H1 (cell line): ENCODE data around the gene PRSS21. TPM values are rescaled to one million over a fixed set of nuclear protein-coding genes. Genes with fewer than 3 reads are reported as not detected.

Experiments
- CTCF ChIA-PET: fragments of 300-600 bp; sonication (Branson Sonifier 250); formaldehyde crosslinking; loops from one replicate; lab custom pipeline; 2021; ENCODE audit not compliant: partially characterized antibody; lab: Charles Lee
- POLR2A ChIA-PET: fragments of 300-600 bp; sonication (Branson Sonifier 250); formaldehyde crosslinking; loops from one replicate; lab custom pipeline; 2021; ENCODE audit warnings: inconsistent platforms; ENCODE audit not compliant: partially characterized antibody; lab: Charles Lee
- DNase-seq, 2 experiments: peaks; one replicate each; pipeline versions ENCODE4 v3.0.0 to v3.0.0-alpha.2; 2010 to 2022; ENCODE audit warnings: low spot score in 2 of 2, low read depth in 1 of 2, mixed read lengths in 1 of 2
- FAIRE-seq: peaks from 2 replicates; lab custom pipeline; 2011; peaks lifted over from hg19 to GRCh38; lab: Jason Lieb, UNC
- H2AFZ ChIP-seq: 2 replicates; pipeline ENCODE4 v1.8.1; 2012; ENCODE audit warnings: low read length, inconsistent platforms
- H2AK5ac ChIP-seq: 2 replicates; pipeline ENCODE4 v1.6.1; 2013; ENCODE audit warnings: low read depth, low read length
- H2BK120ac ChIP-seq: replicated peaks from 2 replicates; pipeline ENCODE3; 2013; ENCODE audit warnings: low read depth, low read length, inconsistent platforms
- H2BK12ac ChIP-seq: 2 replicates; pipeline ENCODE4 v1.6.1; 2013; ENCODE audit warnings: low read depth, low read length
- H2BK15ac ChIP-seq: 2 replicates; pipeline ENCODE4 v1.6.1; 2013; ENCODE audit warnings: low read length
- H2BK20ac ChIP-seq: 2 replicates; pipeline ENCODE4 v1.6.1; 2013; ENCODE audit warnings: low read length
- H2BK5ac ChIP-seq: 2 replicates; pipeline ENCODE4 v1.6.1; 2013; ENCODE audit warnings: low read depth, low read length
- H3K14ac ChIP-seq: 2 replicates; pipeline ENCODE4 v1.6.1; 2013; ENCODE audit warnings: inconsistent platforms; ENCODE audit not compliant: insufficient read length
- H3K18ac ChIP-seq: 2 replicates; pipeline ENCODE4 v1.6.1; 2013; ENCODE audit warnings: low read length; ENCODE audit errors: extremely low read depth
- H3K23ac ChIP-seq: 2 replicates; pipeline ENCODE4 v1.6.1; 2013; ENCODE audit warnings: inconsistent platforms; ENCODE audit not compliant: insufficient read length
- H3K23me2 ChIP-seq: 2 replicates; pipeline ENCODE4 v1.6.1; 2013; ENCODE audit warnings: low read depth, low read length
- H3K27ac ChIP-seq: 2 replicates; pipeline ENCODE4 v1.6.1; 2011; ENCODE audit warnings: low read depth, low read length, inconsistent platforms
- H3K27me3 ChIP-seq, 4 experiments: replicated peaks in 1 of 4; 1 replicate in 1 of 4; 2 replicates in 3 of 4; pipeline versions ENCODE4 v1.6.1 to v1.8.1; 2011 to 2013; ENCODE audit warnings: low read length in 3 of 4, mild to moderate bottlenecking in 3 of 4, inconsistent platforms in 2 of 4, mixed read lengths in 2 of 4, moderate library complexity in 1 of 4; ENCODE audit not compliant: control insufficient read depth in 3 of 4, insufficient read depth in 3 of 4; ENCODE audit errors: extremely low read depth in 1 of 4
- H3K36me3 ChIP-seq, 4 experiments: 2 replicates each; pipeline versions ENCODE4 v1.6.1 to v1.8.1; 2011 to 2013; ENCODE audit warnings: mild to moderate bottlenecking in 4 of 4, low read length in 3 of 4, moderate library complexity in 2 of 4, control low read depth in 1 of 4, inconsistent platforms in 1 of 4; ENCODE audit not compliant: insufficient read depth in 4 of 4, control insufficient read depth in 2 of 4
- H3K4ac ChIP-seq: replicated peaks from 2 replicates; pipeline ENCODE3; 2013; ENCODE audit warnings: low read length, low read depth, mixed read lengths, inconsistent platforms; ENCODE audit not compliant: insufficient read length
- H3K4me1 ChIP-seq, 4 experiments: replicated peaks in 1 of 4; 1 replicate in 1 of 4; 2 replicates in 3 of 4; pipeline versions ENCODE4 v1.6.1 to v1.8.1; 2011 to 2013; ENCODE audit warnings: low read length in 3 of 4, inconsistent platforms in 2 of 4, mixed read lengths in 1 of 4; ENCODE audit not compliant: insufficient read depth in 4 of 4, control insufficient read depth in 3 of 4
- H3K4me2 ChIP-seq, 2 experiments: 2 replicates each; pipeline versions ENCODE4 v1.6.1 to v1.8.1; 2011 to 2013; ENCODE audit warnings: low read depth in 2 of 2, low read length in 2 of 2, control low read depth in 1 of 2, inconsistent platforms in 1 of 2, mild to moderate bottlenecking in 1 of 2; ENCODE audit not compliant: insufficient read depth in 1 of 2
- H3K4me3 ChIP-seq, 4 experiments: fragments of 200-600, 300-600 bp in 1 of 4; sonication (generic), shearing (Covaris generic), sonication (Bioruptor Twin) in 1 of 4; 2 replicates each; pipeline versions ENCODE4 v1.5.1 to v1.8.1; 2011 to 2016; ENCODE audit warnings: low read length in 4 of 4, low read depth in 3 of 4, control low read depth in 2 of 4, inconsistent platforms in 2 of 4, mild to moderate bottlenecking in 2 of 4, mixed read lengths in 1 of 4, moderate library complexity in 1 of 4; ENCODE audit not compliant: insufficient read depth in 2 of 4; ENCODE audit errors: extremely low read depth in 1 of 4
- H3K56ac ChIP-seq: replicated peaks from 2 replicates; pipeline ENCODE3; 2013; ENCODE audit warnings: low read depth, mild to moderate bottlenecking, mixed read lengths, low read length, inconsistent platforms; ENCODE audit not compliant: insufficient read length
- H3K79me1 ChIP-seq: 2 replicates; pipeline ENCODE4 v1.6.1; 2013; ENCODE audit warnings: low read depth, low read length, control low read depth
- H3K79me2 ChIP-seq, 2 experiments: 2 replicates each; pipeline versions ENCODE4 v1.6.1 to v1.8.1; 2012 to 2013; ENCODE audit warnings: low read length in 2 of 2, mild to moderate bottlenecking in 2 of 2, inconsistent platforms in 1 of 2; ENCODE audit not compliant: insufficient read depth in 2 of 2, control insufficient read depth in 1 of 2
- H3K9ac ChIP-seq, 4 experiments: replicated peaks in 1 of 4; 1 replicate in 1 of 4; 2 replicates in 3 of 4; pipeline versions ENCODE4 v1.6.1 to v1.8.1; 2011 to 2013; ENCODE audit warnings: low read depth in 3 of 4, low read length in 3 of 4, control low read depth in 2 of 4, mild to moderate bottlenecking in 2 of 4, moderate library complexity in 2 of 4, inconsistent platforms in 1 of 4; ENCODE audit errors: extremely low read depth in 1 of 4
- H3K9me3 ChIP-seq, 2 experiments: 2 replicates each; pipeline versions ENCODE4 v1.6.1 to v1.8.1; 2012 to 2013; ENCODE audit warnings: mild to moderate bottlenecking in 2 of 2, moderate library complexity in 2 of 2, control low read depth in 1 of 2, inconsistent platforms in 1 of 2, low read depth in 1 of 2, low read length in 1 of 2, mixed read lengths in 1 of 2; ENCODE audit not compliant: insufficient read depth in 2 of 2
- H4K20me1 ChIP-seq, 2 experiments: replicated peaks in 1 of 2; 2 replicates each; pipeline versions ENCODE3 to v1.8.1; 2011 to 2013; ENCODE audit warnings: inconsistent platforms in 2 of 2, low read length in 2 of 2, mild to moderate bottlenecking in 1 of 2; ENCODE audit not compliant: insufficient read depth in 2 of 2, control insufficient read depth in 1 of 2
- H4K5ac ChIP-seq: 2 replicates; pipeline ENCODE4 v1.6.1; 2013; ENCODE audit warnings: low read length, low read depth, mixed read lengths, inconsistent platforms; ENCODE audit not compliant: insufficient read length
- H4K8ac ChIP-seq: 2 replicates; pipeline ENCODE4 v1.8.0; 2013; ENCODE audit warnings: mild to moderate bottlenecking, moderate library complexity, low read length, inconsistent platforms; ENCODE audit not compliant: insufficient read depth; ENCODE audit errors: extremely low read depth
- H4K91ac ChIP-seq: replicated peaks from 2 replicates; pipeline ENCODE3; 2013; ENCODE audit warnings: low read length, mixed read lengths, inconsistent platforms; ENCODE audit not compliant: insufficient read length
- CHD1 ChIP-seq: IDR thresholded peaks from 2 replicates; pipeline ENCODE4 v1.6.1; 2012; ENCODE audit warnings: low read depth, low read length, improper control_type of control experiment
- PHF8 ChIP-seq: fragments of 200-600 bp; sonication (generic); conservative IDR thresholded peaks from 2 replicates; pipeline ENCODE4 v1.7.1; 2012; ENCODE audit warnings: low read depth, mild to moderate bottlenecking, inconsistent platforms, low read length, moderate library complexity
- SIX5 ChIP-seq: IDR thresholded peaks from 2 replicates; pipeline ENCODE4 v1.6.1; 2011; ENCODE audit warnings: mild to moderate bottlenecking, low read depth, low read length
- SRF ChIP-seq: IDR thresholded peaks from 2 replicates; pipeline ENCODE4 v1.6.1; 2011; ENCODE audit warnings: mild to moderate bottlenecking, low read depth, low read length, moderate library complexity
- TBP ChIP-seq: IDR thresholded peaks from 2 replicates; pipeline ENCODE4 v1.6.1; 2011; ENCODE audit warnings: low read depth, low read length, improper control_type of control experiment
- WGBS, 2 experiments: shearing (Covaris generic) in 1 of 2; methylation state at CpG; one replicate each; pipeline versions ENCODE4 v1.1.6 to v1.1.7; 2013 to 2015; ENCODE audit warnings: low lambda C conversion rate in 2 of 2, mixed read lengths in 2 of 2, inconsistent platforms in 1 of 2, low coverage in 1 of 2, missing lambda C conversion rate in 1 of 2; ENCODE audit not compliant: insufficient replicate concordance in 2 of 2, insufficient coverage in 1 of 2, insufficient read length in 1 of 2; ENCODE audit errors: extremely low coverage in 1 of 2, missing lambda C conversion rate in 1 of 2; 5-methylcytosine and 5-hydroxymethylcytosine counted together
- polyA plus RNA-seq, 7 experiments: library from polyadenylated mRNA; depleted of rRNA in 3 of 7; stranded (reverse) in 5 of 7; unstranded in 2 of 7; fragments of >200 nt in 5 of 7; fragments of 200-250 nt in 2 of 7; gene quantifications; 1 replicate in 5 of 7; 2 replicates in 1 of 7; 4 replicates in 1 of 7; pipeline versions ENCODE4 v1.2.1 to v1.2.3, GENCODE V29; 2011 to 2013; ENCODE audit warnings: missing spikeins in 2 of 7, mixed read lengths in 2 of 7
- total RNA-seq: library from RNA; stranded (reverse); fragmentation: NEBNext Ultra II Directional; extraction: Animal tissue kit (Norgen Biotek cat#: 25700); gene quantifications from 2 replicates; pipeline ENCODE4 v1.2.1, GENCODE V29; 2021

The PRSS21 gene
- total and polyA plus RNA-seq, 2 of the 8 experiments (the other 6 are each of a cell fraction or from before 2014, with no cell fraction given), result 0.76 to 1.0 TPM

- CTCF ChIA-PET, result interaction anchor here (0.9 to 1.6 kb wide), 6 partner anchors 7 to 141 kb away, joined by 3 to 4 read pairs (median 4); no protein-coding TSS in a partner anchor
- no peak for DNase-seq
- no peaks in the 10 kb centered on the region; a peak in 1 of 7 replicates for H3K27me3 ChIP-seq
Observed at GRCh38 chr16:2790631-2791030, 26.4 kb upstream of the PRSS21 start.

More at GRCh38 chr16:2790631-2791030, 26.4 kb upstream of the PRSS21 start:
- H3K79me1 ChIP-seq, result no peaks in the 10 kb centered on the region; the same call in 1 of the 2 replicates
- no peaks in the 10 kb centered on the region for H4K20me1 ChIP-seq
- H2BK120ac ChIP-seq, result no peak overlapping the region
- no peak overlapping the region for H2AK5ac ChIP-seq
- H3K9ac ChIP-seq, result no peak overlapping the region
- POLR2A ChIA-PET, result interaction anchor here (1.1 to 2.6 kb wide), 6 partner anchors 12 to 270 kb away, joined by 3 to 7 read pairs (median 6); no protein-coding TSS in a partner anchor
- H2BK20ac ChIP-seq, result no peak overlapping the region
- no peak overlapping the region for H3K14ac ChIP-seq
- no peak overlapping the region for H3K27ac ChIP-seq
- no peak overlapping the region for H3K4me2 ChIP-seq
- no peaks in the 10 kb centered on the region for H3K9me3 ChIP-seq
- no peaks in the 10 kb centered on the region; the same call in 1 of the 2 replicates for H3K23me2 ChIP-seq
- no peak overlapping the region for H3K18ac ChIP-seq
- no peak overlapping the region for H3K56ac ChIP-seq
- H3K4ac ChIP-seq, result no peak overlapping the region
- no peaks in the 10 kb centered on the region for H3K36me3 ChIP-seq
- H4K91ac ChIP-seq, result no peak overlapping the region
- no peak overlapping the region for H4K8ac ChIP-seq
- H3K4me1 ChIP-seq, result peaks cover 0 to 3% (median 2%) of the 10 kb centered on the region in 4 experiments; a peak in 1 of 7 replicates
- TF ChIP-seq SIX5 (no peak), TBP (no peak), CHD1 (no peak), SRF (no peak), PHF8 (no peak)
- no peak overlapping the region for H2BK15ac ChIP-seq
- no peak overlapping the region for H4K5ac ChIP-seq
- H3K23ac ChIP-seq, result no peak overlapping the region
- FAIRE-seq, result no peak
- no peak overlapping the region for H3K4me3 ChIP-seq
- WGBS, 2 experiments, result 83% methylated on average over 5 of the region's 5 CpGs; no CpG with 5 or more reads in 1 of the 2 experiments
- H3K79me2 ChIP-seq, result no peaks in the 10 kb centered on the region
- H2AFZ ChIP-seq, result no peak overlapping the region
- no peak overlapping the region for H2BK12ac ChIP-seq
- H2BK5ac ChIP-seq, result no peak overlapping the region
